PFSK-1 (cell line): Measurements from ENCODE around the gene APEH. TPM values are rescaled to one million over a fixed set of nuclear protein-coding genes. Genes with fewer than 3 reads are reported as not detected.

Experiments used
- FOXP2 ChIP-seq: optimal IDR thresholded peaks from 2 replicates; pipeline ENCODE3; 2011; ENCODE audit warnings: borderline replicate concordance, control low read depth, inconsistent platforms; ENCODE audit not compliant: insufficient read depth; ENCODE audit errors: extremely low read length, extremely low read depth
- POLR2AphosphoS5 ChIP-seq: IDR thresholded peaks from 2 replicates; pipeline ENCODE4 v1.6.1; 2012; ENCODE audit warnings: low read depth, mild to moderate bottlenecking, control low read depth, low read length, moderate library complexity
- REST ChIP-seq, 2 experiments: IDR thresholded peaks; 2 replicates each; pipeline versions ENCODE4 v1.6.1 to v1.8.0; 2011 to 2012; ENCODE audit warnings: low read depth in 2 of 2, low read length in 2 of 2, control low read depth in 1 of 2, inconsistent platforms in 1 of 2, mild to moderate bottlenecking in 1 of 2, moderate library complexity in 1 of 2; ENCODE audit not compliant: insufficient read depth in 1 of 2
- SIN3A ChIP-seq: IDR thresholded peaks from 2 replicates; pipeline ENCODE4 v1.6.1; 2012; ENCODE audit warnings: mild to moderate bottlenecking, low read length, moderate library complexity, borderline replicate concordance; ENCODE audit not compliant: insufficient read depth
- TAF1 ChIP-seq: IDR thresholded peaks from 2 replicates; pipeline ENCODE4 v1.6.1; 2012; ENCODE audit warnings: low read length, control low read depth, borderline replicate concordance; ENCODE audit not compliant: insufficient read depth
- polyA plus RNA-seq: library from polyadenylated mRNA; unstranded; fragments of >200 nt; gene quantifications from one replicate; pipeline ENCODE4 v1.2.1, GENCODE V29; 2012; ENCODE audit warnings: low read depth, missing spikeins; ENCODE audit not compliant: insufficient read length

APEH gene
- 28.6 TPM for polyA plus RNA-seq

GRCh38 chr3:49673715-49674496, at the start of gene APEH:
Gene APEH (plus strand): TSS chr3:49674351. CDS start chr3:49674402, 51 bp downstream.
- TF ChIP-seq POLR2AphosphoS5 (no peak), REST (IDR thresholded peaks at IDR 0.05; ENCODE audit: insufficient read depth in 1 of 2, low read depth in 2 of 2, low read length in 2 of 2) (no peak), FOXP2 (peak; percentile 37), SIN3A (no peak), TAF1 (no peak)

GRCh38 chr3:49625071-49625470, 49.1 kb upstream of the APEH start:
- TF ChIP-seq TAF1 (no peak), FOXP2 (no peak), SIN3A (no peak), REST (IDR thresholded peaks at IDR 0.05; ENCODE audit: insufficient read depth in 1 of 2, low read depth in 2 of 2, low read length in 2 of 2) (no peak), POLR2AphosphoS5 (no peak)

- TF ChIP-seq FOXP2 (no peak), REST (IDR thresholded peaks at IDR 0.05; ENCODE audit: insufficient read depth in 1 of 2, low read depth in 2 of 2, low read length in 2 of 2) (no peak), POLR2AphosphoS5 (no peak), TAF1 (no peak), SIN3A (no peak)
Observed at GRCh38 chr3:49626101-49626581, 48.0 kb upstream of the APEH start.

- TF ChIP-seq SIN3A (no peak), POLR2AphosphoS5 (no peak), TAF1 (no peak), FOXP2 (no peak), REST (IDR thresholded peaks at IDR 0.05; ENCODE audit: insufficient read depth in 1 of 2, low read depth in 2 of 2, low read length in 2 of 2) (no peak)
Observed at GRCh38 chr3:49626796-49627195, 47.4 kb upstream of the APEH start.
